ENCODE data around the gene RFX6.

Gene RFX6

DNA sequence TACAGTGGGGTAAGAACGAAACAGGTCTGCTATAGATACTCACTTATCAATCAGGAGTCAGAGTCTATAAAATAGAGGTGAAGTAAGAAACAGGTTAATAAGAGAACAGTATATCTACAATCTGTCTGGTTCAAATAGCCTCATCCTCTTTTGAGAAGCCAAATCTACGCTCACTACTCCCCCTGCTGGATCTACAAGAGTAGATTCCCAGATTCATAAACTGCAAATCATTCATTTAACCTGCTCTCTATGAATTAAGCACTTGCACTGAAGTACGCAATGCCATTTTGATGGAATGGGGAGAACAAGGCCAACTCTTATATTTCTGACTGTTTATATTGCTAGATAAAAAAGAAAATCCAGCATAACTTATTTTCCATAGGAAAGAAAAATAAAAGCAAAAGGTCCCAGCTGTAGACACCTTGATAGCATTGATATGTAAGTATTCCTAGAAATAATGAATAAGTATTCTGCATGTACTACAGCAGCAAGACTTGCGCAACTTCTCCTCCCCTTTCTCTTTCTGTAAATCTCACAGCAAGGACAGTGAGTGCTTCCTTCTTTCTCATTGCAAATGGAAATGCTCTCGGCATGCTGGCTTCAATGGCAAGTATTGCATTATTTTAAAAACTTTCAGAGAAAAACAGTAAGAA, 92.3 kb downstream of the RFX6 start:
- no peak for DNase-seq (ENCODE audit: low read depth)

GRCh38 chr6:116971959-116972358, 94.9 kb downstream of the RFX6 start:
- DNase-seq (ENCODE audit: low read depth): no peak

GRCh38 chr6:116973976-116974375, 96.9 kb downstream of the RFX6 start:
- no peak for DNase-seq (ENCODE audit: low read depth)

DNA sequence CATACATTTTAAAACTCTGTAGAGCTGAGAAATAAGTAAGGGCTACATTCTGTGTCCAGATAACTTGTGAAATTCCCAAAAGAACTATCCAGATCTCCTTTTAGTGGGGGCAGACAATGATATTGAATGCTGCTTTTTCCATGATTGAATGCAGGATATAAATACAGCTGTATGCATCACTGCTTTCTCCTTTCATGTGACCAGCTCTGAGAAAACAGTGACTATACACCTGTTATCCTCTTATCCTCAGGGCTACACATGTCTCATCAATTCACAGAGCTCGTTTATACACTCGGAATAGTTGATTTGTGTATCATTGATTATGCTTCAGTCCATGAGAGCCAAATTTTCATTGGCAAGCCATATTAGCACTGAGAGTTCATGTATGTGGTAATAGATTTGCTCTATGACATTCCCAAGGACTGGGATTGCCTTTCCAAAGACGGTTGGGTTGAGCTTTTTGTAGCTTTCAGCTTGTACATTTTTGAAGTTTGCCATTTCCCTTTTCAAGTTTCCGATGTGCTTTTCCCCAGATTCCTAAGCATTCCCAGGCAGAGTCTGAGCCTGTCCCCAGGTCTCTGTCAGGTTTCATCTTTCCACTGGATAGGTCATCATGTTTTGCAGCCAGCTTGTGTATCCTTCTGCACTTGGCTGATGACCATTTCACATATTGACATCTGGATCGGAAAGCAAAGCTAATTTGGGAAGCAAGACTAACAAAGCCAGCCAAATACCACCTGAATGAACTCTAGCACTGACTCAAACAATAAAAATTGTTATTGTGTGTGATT, 97.7 kb downstream of the RFX6 start:
- no peak for DNase-seq (ENCODE audit: low read depth)

DNA sequence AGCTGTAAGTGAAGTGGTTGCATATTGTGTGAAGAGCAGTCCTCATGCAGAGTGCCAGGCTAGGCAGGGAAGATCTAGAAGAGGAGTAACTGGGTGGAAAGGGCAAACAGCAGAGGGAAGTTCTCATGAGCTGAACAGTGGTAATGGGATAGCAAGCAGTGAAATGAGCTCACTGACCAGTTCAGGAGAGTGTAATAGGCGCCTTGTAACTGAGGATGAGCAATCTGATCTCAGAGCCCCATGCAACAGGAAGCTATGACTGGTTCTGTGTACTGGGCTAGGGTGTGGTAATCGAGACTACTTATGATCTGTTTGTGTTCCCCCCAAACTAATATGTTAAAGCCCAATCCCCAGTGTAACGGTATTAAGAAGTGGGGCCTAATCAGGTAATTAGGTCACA, 98.6 kb downstream of the RFX6 start:
- no peak for DNase-seq (ENCODE audit: low read depth)

DNA sequence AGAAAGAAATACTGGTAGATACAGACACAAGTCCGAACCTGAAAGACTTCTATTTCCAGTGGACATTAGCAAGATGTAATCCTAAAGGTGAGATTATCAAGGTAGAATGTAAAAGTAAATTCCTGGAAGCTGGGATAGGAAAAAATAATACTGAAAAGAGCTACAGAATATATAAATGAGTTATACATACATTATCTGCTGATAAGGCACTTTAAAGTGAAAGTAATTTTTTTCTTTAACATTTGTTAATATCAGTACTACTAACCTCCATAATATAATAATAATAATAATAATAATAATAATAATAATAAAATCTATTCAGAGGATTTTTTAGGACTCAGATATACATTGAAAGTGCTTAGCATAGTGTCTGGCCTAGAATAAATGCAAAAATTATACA, 102.5 kb downstream of the RFX6 start:
- no peak for DNase-seq (ENCODE audit: low read depth)
